ENCODE measurements around the gene SCAMP4. TPM values are rescaled to one million over a fixed set of nuclear protein-coding genes. Genes with fewer than 3 reads are reported as not detected.
A peak's percentile ranks its signal among the peaks of the same experiment; 100 is the strongest.

Gene SCAMP4
- total and polyA plus RNA-seq, 9 of the 15 experiments (the other 6 are each of a cell fraction or from before 2014, with no cell fraction given), result 0.81 to 45.9 (median 12.8) TPM

DNA sequence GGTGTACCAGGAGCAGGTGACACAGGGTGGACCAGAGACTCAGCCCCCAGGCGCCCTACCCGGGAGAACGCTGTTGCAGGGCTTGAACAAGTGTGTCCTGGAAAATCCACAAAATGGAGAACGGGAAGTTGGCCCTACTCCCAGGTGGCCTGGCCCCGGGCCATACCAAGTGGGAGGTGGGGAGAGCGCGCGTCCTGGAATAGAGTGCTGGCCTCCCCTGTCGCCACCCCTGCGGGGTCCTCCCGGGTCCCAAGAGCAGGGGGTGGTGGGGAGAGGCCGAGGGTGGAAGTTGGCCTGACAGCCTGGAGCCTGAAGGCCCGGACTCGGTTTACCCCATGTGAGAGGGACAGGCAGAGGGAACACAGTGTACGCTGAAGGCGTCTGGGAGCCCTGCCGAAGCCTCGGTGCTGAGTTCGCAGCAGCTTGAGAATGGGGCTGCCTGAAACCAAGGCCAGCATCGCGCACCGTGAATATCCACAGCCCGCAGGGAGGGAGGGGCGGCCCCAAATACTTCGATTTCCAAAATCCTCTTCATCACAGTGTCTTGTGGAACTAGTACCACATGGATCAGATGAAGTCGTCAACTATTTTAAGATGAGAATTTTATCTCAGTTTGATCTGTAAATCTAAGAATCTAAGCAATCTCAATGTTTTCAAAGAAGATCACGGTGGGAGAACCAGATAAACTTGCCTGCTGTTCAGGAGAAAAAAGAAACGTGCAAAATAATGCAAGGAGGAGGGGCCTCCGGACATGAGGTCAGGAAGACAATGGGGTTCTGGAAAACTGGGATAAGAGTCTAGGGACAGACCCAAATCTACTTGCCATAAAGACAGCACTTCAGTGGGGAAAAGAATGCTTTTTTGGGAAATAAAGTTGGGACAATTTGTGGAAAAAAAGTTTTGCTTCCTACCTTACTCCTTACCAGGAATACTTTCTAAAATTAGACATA, 31.4 kb upstream of the SCAMP4 start:
- H3K79me2 ChIP-seq (ENCODE audit: control insufficient read depth, insufficient read depth, low read length), result peaks cover 70% of the 10 kb centered on the region
- H3K4me1 ChIP-seq (replicated peaks in 1 of 2; ENCODE audit: control insufficient read depth in 2 of 2, insufficient read depth in 2 of 2, low read length in 2 of 2), result peaks cover 45 to 55% of the 10 kb centered on the region in 2 experiments
- in situ Hi-C loops (cut with MboI) (no loop called here), intact Hi-C loops (cut with micrococcal nuclease) (loop anchor here (2.0 kb wide), 1 partner anchor 23 kb away; no protein-coding TSS in a partner anchor)
- FAIRE-seq (no peak), ATAC-seq (peak; percentile 12; the same call in 2 of the 3 replicates), DNase-seq (ENCODE audit: extremely low read depth in 1 of 4, low spot score in 3 of 4) (peak in 3 of 4 experiments; percentile 54 to 57 (median 57))
- H3K36me3 ChIP-seq (ENCODE audit: control insufficient read depth, insufficient read depth, low read length), result peaks cover 37% of the 10 kb centered on the region; the same call in 2 of the 3 replicates
- WGBS (ENCODE audit: insufficient coverage, low coverage, missing lambda C conversion rate), result 7% methylated on average over 28 of the region's 29 CpGs
- H3K27ac ChIP-seq (ENCODE audit: extremely low read depth, low read depth, low read length), result peak overlapping the region; percentile 94
- peaks cover 5% of the 10 kb centered on the region; the same call in 1 of the 2 replicates for H4K20me1 ChIP-seq (replicated peaks; ENCODE audit: control insufficient read depth, insufficient read depth, low read length)
- no peaks in the 10 kb centered on the region for H3K9me1 ChIP-seq (ENCODE audit: control insufficient read depth, insufficient read depth, low read length)
- ChIA-PET POLR2A (interaction anchor here (0.6 to 1.9 kb wide), 4 partner anchors 10 to 218 kb away, joined by 3 to 8 read pairs (median 4); partner anchors contain the start of gene ABHD17A), CTCF (ENCODE audit: low intra/inter-chr PET ratio) (no interaction called here)
- no peaks in the 10 kb centered on the region for H3K9me3 ChIP-seq (replicated peaks; ENCODE audit: control insufficient read depth, insufficient read depth, low read depth, low read length)
- peak overlapping the region; percentile 94 to 95 for H3K9ac ChIP-seq (ENCODE audit: insufficient read depth in 1 of 2, low read depth in 2 of 2, low read length in 2 of 2)
- H3K27me3 ChIP-seq (ENCODE audit: control insufficient read depth in 2 of 2, insufficient read depth in 2 of 2, low read length in 2 of 2), result no peaks in the 10 kb centered on the region
- H2AFZ ChIP-seq (ENCODE audit: low read depth, low read length), result peak overlapping the region; percentile 30
- no TSS peak for BruUV-seq (replicated peaks)
- H3K4me3 ChIP-seq, result peak overlapping the region; percentile 100
- H3K4me2 ChIP-seq (ENCODE audit: insufficient read depth, low read length), result peak overlapping the region; percentile 85
- TF ChIP-seq, protein P1, sequence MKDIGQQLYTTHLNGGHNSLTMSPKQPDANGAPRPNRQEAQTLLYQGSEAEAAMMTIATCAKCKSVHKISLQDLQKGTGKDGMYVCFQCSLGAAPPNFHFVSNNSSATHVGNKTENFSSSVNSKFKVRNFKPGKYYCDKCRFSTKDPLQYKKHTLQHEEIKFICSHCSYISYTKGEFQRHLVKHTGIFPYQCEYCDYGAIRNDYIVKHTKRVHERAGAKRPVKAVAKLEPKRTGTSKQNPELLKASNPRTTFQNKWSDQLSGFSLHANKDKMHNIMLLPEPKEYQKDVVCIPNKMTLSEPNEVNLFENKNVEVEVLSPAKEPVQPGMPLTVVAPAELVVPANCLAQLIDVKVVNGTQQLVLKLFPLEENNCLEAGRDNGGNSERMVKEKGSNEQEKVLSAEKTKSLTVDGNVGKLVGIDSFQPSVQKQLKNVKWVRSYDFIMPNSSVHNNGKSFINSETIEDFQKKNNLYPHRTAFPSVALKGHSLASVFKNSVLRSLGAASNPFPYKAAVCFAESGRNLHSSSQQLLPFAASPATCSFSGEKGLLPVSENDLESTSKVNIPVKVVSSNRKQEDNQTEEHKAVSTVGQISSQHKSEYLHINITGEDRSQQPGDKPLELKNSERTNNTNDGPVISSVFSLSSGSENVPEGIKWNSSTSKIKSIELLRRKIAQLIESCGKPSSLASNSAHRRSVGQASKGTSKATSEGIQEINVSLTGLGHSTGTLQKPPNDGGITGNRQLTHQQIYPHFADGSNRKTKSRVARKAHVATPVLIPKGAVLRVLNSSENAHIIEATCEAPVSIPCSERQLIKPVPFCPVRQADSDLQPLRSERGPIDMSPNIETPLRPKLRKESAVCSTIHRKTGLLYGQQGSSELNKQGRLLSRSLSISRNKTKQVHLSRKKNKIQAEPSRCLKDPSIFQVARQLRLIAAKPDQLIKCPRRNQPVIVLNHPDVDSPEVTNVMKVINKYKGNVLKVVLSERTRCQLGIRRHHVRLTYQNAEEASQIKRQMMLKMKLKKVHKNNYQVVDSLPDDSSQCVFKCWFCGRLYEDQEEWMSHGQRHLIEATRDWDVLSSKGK (CRISPR knock-in tag; IDR thresholded peaks at IDR 0.05), result no peak
- TF ChIP-seq, protein P2, sequence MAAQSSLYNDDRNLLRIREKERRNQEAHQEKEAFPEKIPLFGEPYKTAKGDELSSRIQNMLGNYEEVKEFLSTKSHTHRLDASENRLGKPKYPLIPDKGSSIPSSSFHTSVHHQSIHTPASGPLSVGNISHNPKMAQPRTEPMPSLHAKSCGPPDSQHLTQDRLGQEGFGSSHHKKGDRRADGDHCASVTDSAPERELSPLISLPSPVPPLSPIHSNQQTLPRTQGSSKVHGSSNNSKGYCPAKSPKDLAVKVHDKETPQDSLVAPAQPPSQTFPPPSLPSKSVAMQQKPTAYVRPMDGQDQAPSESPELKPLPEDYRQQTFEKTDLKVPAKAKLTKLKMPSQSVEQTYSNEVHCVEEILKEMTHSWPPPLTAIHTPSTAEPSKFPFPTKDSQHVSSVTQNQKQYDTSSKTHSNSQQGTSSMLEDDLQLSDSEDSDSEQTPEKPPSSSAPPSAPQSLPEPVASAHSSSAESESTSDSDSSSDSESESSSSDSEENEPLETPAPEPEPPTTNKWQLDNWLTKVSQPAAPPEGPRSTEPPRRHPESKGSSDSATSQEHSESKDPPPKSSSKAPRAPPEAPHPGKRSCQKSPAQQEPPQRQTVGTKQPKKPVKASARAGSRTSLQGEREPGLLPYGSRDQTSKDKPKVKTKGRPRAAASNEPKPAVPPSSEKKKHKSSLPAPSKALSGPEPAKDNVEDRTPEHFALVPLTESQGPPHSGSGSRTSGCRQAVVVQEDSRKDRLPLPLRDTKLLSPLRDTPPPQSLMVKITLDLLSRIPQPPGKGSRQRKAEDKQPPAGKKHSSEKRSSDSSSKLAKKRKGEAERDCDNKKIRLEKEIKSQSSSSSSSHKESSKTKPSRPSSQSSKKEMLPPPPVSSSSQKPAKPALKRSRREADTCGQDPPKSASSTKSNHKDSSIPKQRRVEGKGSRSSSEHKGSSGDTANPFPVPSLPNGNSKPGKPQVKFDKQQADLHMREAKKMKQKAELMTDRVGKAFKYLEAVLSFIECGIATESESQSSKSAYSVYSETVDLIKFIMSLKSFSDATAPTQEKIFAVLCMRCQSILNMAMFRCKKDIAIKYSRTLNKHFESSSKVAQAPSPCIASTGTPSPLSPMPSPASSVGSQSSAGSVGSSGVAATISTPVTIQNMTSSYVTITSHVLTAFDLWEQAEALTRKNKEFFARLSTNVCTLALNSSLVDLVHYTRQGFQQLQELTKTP (IDR thresholded peaks at IDR 0.05; ENCODE audit: low read depth in 1 of 2, partially characterized antibody in 2 of 2), result no peak
- TF ChIP-seq TFAM (CRISPR knock-in tag; conservative IDR thresholded peaks at IDR 0.05) (no peak), MYNN (IDR thresholded peaks at IDR 0.05) (no peak), MYNN (CRISPR knock-in tag; IDR thresholded peaks at IDR 0.05) (no peak)
- TF ChIP-seq, protein P3, sequence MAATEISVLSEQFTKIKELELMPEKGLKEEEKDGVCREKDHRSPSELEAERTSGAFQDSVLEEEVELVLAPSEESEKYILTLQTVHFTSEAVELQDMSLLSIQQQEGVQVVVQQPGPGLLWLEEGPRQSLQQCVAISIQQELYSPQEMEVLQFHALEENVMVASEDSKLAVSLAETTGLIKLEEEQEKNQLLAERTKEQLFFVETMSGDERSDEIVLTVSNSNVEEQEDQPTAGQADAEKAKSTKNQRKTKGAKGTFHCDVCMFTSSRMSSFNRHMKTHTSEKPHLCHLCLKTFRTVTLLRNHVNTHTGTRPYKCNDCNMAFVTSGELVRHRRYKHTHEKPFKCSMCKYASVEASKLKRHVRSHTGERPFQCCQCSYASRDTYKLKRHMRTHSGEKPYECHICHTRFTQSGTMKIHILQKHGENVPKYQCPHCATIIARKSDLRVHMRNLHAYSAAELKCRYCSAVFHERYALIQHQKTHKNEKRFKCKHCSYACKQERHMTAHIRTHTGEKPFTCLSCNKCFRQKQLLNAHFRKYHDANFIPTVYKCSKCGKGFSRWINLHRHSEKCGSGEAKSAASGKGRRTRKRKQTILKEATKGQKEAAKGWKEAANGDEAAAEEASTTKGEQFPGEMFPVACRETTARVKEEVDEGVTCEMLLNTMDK (IDR thresholded peaks at IDR 0.05; ENCODE audit: borderline replicate concordance, insufficient read depth, low read depth, low read length, poor library complexity, severe bottlenecking), result no peak

Data from K562 (cell line).